Right atrium auricular region (tissue), 2 donors: ENCODE results near the gene HOXD8. TPM values are rescaled to one million over a fixed set of nuclear protein-coding genes. Genes with fewer than 3 reads are reported as not detected.

Experiments used
- DNase-seq: peaks from one replicate; pipeline ENCODE4 v3.0.0-alpha.2; 2019; ENCODE audit warnings: low spot score
- H3K27ac ChIP-seq, 2 donors: fragments of 200-600 bp; sonication (generic); 1 replicate in 1 of 2; 2 replicates in 1 of 2; pipeline ENCODE4 v1.5.1; 2016 to 2019
- H3K27me3 ChIP-seq, 2 donors: fragments of 200-600 bp; sonication (generic); one replicate each; pipeline versions ENCODE4 v1.5.1 to v1.6.0; 2017 to 2019
- H3K36me3 ChIP-seq: fragments of 200-600 bp; sonication (generic); one replicate; pipeline ENCODE4 v1.5.1; 2016
- H3K4me1 ChIP-seq, 2 donors: fragments of 200-600 bp; sonication (generic); one replicate each; pipeline versions ENCODE4 v1.5.1 to v1.6.0; 2017 to 2019
- H3K4me3 ChIP-seq, 2 donors: fragments of 200-600 bp; sonication (generic); 1 replicate in 1 of 2; 2 replicates in 1 of 2; pipeline ENCODE4 v1.5.1; 2017 to 2019; ENCODE audit warnings: mild to moderate bottlenecking in 1 of 2, moderate library complexity in 1 of 2
- H3K9me3 ChIP-seq, 2 donors: fragments of 200-600 bp; sonication (generic); one replicate each; pipeline ENCODE4 v1.5.1; 2019
- total RNA-seq, 2 donors: library from RNA; depleted of rRNA; stranded (reverse); fragments of >200 nt; gene quantifications; one replicate each; pipeline ENCODE4 v1.1.0, GENCODE V29; 2016
- TF ChIP-seq, protein P1 (sequence below), 2 donors: fragments of 200-600 bp; sonication (generic); IDR thresholded peaks; one replicate each; pipeline ENCODE4 v1.5.1; 2019; ENCODE audit warnings: antibody characterized with exemption in 2 of 2

The HOXD8 gene
- total RNA-seq, 2 donors from 2014 or later = 0.55 to 1.1 TPM

DNA sequence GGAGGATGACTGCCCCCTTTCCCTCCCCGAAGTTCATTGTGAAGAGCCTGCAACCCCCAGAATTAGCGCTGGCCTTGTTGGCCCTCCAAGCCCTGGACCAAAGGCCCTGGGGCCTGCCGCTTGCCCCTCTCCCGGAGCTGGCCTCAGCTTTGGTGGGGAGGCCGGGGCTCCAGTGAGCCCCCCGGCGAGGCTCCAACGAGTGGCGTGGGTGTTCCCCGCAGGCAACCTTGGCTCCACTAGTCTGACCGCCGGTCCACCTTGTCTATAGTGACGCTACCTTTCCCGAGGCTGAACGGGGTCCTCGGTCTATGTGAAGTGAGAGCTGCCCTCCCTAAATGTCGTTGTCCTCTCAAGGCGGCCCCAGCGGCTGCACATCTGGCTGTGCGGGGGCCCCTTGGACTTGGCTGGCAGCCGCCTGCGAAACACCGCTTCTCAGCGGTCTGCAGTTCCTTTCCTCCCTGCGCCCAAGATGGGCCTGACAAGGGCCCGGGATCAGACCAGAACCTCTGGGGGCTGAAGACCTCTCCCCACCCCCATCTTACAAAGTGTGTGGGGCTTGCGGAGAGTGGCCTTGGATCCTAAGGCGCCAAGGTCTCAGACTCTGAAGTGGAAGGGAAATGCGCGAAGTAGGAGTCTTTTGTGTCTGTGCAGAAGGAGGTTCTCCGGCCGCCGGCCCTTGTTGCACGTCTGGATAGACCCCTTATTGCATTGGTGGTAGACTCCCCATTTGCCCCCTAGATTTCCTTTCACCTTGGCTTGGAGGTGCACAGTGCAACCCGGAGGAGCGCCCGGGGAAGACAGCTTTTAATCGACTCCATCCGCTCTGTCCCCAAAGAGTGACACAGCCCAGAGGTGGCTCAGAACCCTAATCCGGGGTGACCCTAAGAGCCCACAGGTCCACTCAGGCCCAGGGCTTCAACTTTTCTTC is 16.9 kb upstream of the HOXD8 start:
- H3K27ac ChIP-seq = no peak overlapping the region
- TF ChIP-seq, protein P1, sequence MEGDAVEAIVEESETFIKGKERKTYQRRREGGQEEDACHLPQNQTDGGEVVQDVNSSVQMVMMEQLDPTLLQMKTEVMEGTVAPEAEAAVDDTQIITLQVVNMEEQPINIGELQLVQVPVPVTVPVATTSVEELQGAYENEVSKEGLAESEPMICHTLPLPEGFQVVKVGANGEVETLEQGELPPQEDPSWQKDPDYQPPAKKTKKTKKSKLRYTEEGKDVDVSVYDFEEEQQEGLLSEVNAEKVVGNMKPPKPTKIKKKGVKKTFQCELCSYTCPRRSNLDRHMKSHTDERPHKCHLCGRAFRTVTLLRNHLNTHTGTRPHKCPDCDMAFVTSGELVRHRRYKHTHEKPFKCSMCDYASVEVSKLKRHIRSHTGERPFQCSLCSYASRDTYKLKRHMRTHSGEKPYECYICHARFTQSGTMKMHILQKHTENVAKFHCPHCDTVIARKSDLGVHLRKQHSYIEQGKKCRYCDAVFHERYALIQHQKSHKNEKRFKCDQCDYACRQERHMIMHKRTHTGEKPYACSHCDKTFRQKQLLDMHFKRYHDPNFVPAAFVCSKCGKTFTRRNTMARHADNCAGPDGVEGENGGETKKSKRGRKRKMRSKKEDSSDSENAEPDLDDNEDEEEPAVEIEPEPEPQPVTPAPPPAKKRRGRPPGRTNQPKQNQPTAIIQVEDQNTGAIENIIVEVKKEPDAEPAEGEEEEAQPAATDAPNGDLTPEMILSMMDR (IDR thresholded peaks at IDR 0.05) = no peak
- H3K4me3 ChIP-seq = no peak overlapping the region
- DNase-seq = no peak
- peaks cover 83 to 92% of the 10 kb centered on the region in 2 donors for H3K27me3 ChIP-seq
- H3K4me1 ChIP-seq = peaks cover 0 to 20% of the 10 kb centered on the region in 2 donors
- H3K36me3 ChIP-seq = no peaks in the 10 kb centered on the region
- H3K9me3 ChIP-seq = no peaks in the 10 kb centered on the region

DNA sequence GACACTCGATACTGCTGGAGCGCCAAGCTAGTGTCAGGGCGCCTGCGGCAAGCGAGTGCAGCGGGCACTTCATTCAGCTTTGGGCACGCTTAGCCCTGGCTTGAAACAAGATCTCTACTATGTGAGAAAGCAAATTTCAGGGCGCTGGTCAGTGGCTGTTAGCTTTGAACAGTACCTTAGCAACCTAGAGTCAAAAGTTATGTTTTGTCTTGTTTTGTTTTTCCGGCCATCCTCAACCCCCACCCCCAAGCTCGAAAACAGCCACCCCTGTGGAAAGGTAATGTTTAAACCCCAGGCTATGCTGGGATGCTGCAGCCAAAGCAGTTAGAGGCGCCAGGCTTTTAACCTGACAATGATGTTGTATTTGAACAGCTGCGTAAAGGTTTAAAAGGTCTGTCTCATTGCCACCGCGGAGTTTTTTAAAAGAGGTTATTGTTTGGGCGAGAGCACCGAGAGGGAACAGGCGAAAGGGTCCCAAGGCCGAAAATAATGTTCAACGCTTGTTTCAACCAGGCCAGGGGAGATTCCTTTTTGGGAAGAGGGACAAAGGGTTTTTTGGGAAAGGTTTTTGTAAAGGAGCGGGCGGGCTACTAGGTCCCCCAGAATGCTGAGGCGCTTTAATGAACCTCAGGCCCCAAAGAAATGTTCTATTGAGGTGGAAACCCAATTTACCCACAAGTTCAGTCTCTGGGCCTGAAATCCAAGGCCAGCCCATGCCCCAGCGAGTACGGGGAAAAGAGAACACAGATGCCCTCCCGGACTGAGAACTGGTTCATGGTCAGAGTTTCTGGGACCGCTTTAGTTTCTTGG is 15.2 kb upstream of the HOXD8 start:
- Histone ChIP-seq H3K9me3 (peaks cover 0 to 4% of the 10 kb centered on the region in 2 donors), H3K36me3 (no peaks in the 10 kb centered on the region), H3K27me3 (peaks cover 87 to 92% of the 10 kb centered on the region in 2 donors), H3K4me3 (no peak overlapping the region), H3K4me1 (peaks cover 0 to 6% of the 10 kb centered on the region in 2 donors), H3K27ac (no peak overlapping the region)
- no peak for DNase-seq
- TF ChIP-seq, protein P1 (IDR thresholded peaks at IDR 0.05) = no peak

DNA sequence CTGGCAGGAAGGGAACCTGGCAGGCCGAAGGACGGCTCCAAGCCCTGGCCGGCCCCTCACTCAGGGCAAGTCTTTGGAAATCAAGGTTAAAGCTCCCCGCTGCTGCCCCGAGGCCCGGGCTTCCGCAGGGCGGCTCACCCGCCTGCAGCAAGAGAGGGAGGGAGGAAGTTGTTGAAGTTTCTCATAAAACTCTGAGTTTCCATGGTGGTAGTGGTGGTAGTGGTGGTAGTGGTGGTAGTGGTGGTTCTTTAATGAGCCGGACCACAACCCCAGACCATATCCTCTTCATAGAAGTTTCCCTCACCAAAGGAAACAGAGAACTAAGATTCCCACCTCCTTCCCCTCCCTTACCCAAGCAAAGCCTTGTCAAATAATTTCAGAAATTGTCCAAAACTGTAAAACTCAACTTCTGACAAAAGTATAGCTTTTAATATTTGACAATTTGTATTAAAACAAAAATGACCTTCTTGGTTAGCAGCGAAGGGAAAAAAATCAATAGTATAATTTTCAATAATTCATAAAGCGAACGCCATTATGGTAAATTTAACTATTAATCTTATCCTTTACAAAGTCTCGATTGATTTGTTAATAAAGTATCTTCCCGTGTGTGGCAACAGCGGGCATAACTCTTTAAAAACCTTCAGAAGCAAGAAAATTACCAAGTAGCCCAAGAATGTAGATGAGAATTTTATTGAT is 14.4 kb upstream of the HOXD8 start:
- no peak for DNase-seq
- Histone ChIP-seq H3K4me1 (peaks cover 0 to 6% of the 10 kb centered on the region in 2 donors), H3K9me3 (peaks cover 0 to 4% of the 10 kb centered on the region in 2 donors), H3K36me3 (no peaks in the 10 kb centered on the region), H3K27ac (no peak overlapping the region), H3K4me3 (no peak overlapping the region), H3K27me3 (peaks cover 87 to 91% of the 10 kb centered on the region in 2 donors)
- TF ChIP-seq, protein P1 (IDR thresholded peaks at IDR 0.05) = no peak

DNA sequence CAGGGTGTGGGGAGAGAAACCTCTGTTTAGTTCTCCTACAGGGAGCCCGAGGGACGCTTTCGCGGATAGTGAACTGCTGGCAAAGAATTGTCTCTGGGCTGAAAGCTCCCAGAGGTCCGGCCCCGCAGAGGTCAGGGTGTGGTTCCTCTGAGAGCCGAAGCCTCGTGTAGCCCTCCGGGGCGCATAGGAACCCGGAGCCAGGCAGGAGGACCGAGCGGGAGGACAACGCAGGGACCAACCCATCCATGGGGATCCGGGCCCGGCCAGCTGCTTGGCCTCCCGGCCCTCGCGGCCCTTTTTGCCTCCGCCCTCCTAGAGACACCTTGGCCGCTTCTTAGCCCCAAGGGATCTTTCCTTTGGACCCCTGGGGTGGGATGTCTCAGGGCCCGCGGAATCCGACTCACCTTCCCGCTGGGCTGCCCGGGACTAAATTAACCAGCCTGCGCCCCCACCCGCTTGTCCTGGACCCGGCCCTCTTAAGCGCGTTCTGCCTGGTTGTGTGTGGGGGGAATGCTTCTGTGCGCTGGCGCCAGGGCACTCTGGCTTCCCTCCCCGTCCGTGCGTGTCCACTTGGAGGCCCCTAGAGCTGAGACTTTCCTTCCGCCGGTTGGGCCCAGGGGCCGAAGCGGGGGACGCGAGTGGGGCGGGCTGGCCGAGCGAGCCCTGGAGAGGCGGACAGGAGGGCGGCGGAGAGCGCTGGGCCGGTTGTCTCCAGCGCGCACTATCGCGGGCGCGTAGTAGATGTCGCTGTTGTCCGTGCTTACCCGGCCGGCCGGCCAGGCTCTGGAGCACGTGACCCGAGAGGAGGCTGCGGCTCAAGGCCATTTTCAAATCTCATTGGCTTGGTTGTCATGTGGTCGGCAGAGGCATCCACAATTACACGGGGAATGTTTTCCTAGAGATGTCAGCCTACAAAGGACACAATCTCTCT is 13.4 kb upstream of the HOXD8 start, which contains the start of gene HOXD10:
TSS of gene HOXD10 (plus strand) at position 896 of the 931 bp plus-strand sequence. CDS start 56 bp downstream, outside the sequence.
- H3K4me3 ChIP-seq = no peak within 1 kb of the TSS
- peaks cover 0 to 6% of the 10 kb centered on the region in 2 donors for H3K4me1 ChIP-seq
- H3K9me3 ChIP-seq = peaks cover 0 to 4% of the 10 kb centered on the region in 2 donors
- H3K27me3 ChIP-seq = peaks cover 87 to 92% of the 10 kb centered on the region in 2 donors
- no peak within 1 kb of the TSS for H3K27ac ChIP-seq
- TF ChIP-seq, protein P1 (IDR thresholded peaks at IDR 0.05) = no peak
- DNase-seq = no peak
- no peaks in the 10 kb centered on the region for H3K36me3 ChIP-seq
